ENCODE measurements around the gene UGGT2.
"Not testable (repeated sequence)": the region's sequence is repeated elsewhere in the genome, so short reads cannot be mapped to it uniquely, and the experiment has no call there.

UGGT2 gene

GRCh38 chr13:95805921-95806320 is 247.3 kb downstream of the UGGT2 start:
- in situ Hi-C loops (cut with MboI; ENCODE audit: low sequenced_read_pairs): loop anchor here (25.0 kb wide), 1 partner anchor 619 kb away; no protein-coding TSS in a partner anchor

DNA sequence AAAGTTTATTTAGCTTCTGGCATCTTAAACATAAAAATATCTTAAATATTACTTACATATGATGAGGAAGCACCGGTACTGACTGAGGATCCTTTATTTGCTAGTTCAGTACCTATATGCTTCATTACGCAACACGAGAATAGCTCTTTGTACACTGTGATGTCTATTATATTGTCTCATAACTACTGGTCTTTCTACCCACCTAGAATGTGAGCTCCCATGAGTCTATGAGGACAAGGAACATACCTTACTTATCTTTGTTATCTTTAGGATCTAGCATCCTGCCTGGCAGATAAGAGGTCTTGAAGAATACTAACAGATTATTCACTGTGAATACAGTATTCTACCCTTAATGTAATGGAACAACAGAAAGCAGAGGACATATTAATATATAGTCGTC is 251.4 kb downstream of the UGGT2 start:
- in situ Hi-C loops (cut with MboI; ENCODE audit: low sequenced_read_pairs): loop anchor here (25.0 kb wide), 1 partner anchor 615 kb away; no protein-coding TSS in a partner anchor

DNA sequence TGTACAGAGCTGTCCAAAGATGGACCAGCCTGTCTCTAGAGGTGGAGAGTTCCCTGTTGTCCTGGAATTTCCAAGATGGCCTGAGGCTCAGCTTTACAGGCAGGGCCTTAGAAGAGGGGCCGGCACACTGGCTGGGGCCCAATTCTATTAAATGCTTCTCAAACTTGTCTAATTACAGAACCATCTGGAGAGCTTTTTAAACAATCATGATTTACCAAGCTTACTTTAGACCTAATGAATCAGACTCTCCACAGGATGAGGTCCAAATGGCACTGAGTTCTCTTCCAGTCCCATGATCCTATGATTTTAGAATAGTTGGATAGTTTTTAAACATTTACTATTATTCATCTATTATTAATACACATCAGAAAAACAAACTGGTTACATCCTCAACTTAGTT is 252.8 kb downstream of the UGGT2 start:
- in situ Hi-C loops (cut with MboI; ENCODE audit: low sequenced_read_pairs): loop anchor here (25.0 kb wide), 1 partner anchor 613 kb away; no protein-coding TSS in a partner anchor

DNA sequence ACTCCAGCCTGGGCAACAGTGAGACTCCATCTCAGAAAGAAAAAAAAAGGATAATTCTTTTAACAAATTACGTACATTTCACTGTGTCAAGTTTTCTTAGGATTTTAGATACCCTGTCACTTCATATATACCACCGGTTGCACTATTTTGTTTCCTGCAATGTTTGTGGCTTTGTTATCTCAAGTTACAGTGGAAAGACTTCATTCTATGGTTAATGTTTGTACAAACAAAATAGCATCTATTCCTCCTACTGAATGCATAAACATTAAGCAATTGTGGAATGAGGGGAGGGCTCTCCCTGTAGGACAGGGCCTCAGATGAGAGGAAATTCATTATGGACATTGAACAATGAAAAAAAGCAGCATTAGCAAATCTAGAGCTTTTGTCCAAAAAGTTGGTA is 256.2 kb downstream of the UGGT2 start:
- in situ Hi-C loops (cut with MboI; ENCODE audit: low sequenced_read_pairs): no loop called here

DNA sequence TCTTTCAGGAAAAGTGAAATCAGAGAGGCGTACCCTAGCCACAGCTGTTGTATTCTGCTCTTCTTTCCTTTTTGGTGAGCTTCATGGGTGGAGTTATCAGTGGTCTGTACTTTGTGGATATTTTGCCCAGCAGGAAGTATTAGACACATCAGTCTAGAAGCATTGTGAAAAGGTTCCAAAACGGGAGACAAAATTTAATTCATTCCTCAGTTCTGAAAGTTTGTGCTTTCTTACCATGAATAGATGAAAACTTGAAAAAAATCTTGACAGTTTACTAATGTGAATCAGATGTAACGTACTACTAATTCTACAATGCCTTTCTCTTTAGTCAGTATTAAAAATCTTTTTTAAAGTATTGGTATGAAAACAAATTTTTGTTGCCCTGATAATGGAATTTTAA is 259.4 kb downstream of the UGGT2 start:
- in situ Hi-C loops (cut with MboI; ENCODE audit: low sequenced_read_pairs): no loop called here

GRCh38 chr13:95793018-95793555 is 260.1 kb downstream of the UGGT2 start:
- in situ Hi-C loops (cut with MboI; ENCODE audit: low sequenced_read_pairs): no loop called here

DNA sequence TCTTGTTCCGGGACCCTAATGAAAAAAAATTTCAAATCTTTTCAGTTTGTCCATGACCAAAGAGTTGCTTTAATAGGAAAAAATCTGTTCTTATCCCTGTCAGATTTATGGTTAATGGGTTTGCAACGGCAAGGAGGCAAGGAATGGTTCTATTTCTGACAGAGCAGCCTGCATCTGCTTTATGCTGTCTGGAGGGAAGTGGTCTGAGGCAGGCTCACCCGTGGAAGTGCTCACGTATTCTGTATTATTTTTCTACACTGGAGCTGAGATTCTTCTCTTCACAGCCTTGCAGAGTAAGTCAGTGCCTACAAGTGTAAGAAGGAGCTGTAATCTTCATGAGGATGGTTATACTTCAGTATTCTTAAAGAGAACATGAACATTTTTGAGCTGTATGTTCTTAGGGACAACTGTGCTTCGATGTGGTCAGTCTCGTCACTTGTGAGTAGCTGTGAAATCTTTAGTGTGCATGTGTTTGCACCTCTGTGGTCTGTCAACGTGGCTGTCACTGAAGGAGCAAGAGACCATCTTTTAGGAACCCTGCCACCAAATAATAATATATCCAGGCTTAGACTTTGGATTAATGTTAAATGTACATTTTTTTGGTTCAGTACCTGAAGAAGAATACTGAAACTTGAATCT is 262.0 kb downstream of the UGGT2 start:
- in situ Hi-C loops (cut with MboI; ENCODE audit: low sequenced_read_pairs): no loop called here

- in situ Hi-C loops (cut with MboI; ENCODE audit: low sequenced_read_pairs): not testable (repeated sequence)
Measured at GRCh38 chr13:95789315-95789714, 263.9 kb downstream of the UGGT2 start.

- in situ Hi-C loops (cut with MboI; ENCODE audit: low sequenced_read_pairs): no loop called here
Measured at GRCh38 chr13:95788100-95788463, 265.1 kb downstream of the UGGT2 start.

GRCh38 chr13:95787356-95788099 is 265.7 kb downstream of the UGGT2 start:
- in situ Hi-C loops (cut with MboI; ENCODE audit: low sequenced_read_pairs): no loop called here

DNA sequence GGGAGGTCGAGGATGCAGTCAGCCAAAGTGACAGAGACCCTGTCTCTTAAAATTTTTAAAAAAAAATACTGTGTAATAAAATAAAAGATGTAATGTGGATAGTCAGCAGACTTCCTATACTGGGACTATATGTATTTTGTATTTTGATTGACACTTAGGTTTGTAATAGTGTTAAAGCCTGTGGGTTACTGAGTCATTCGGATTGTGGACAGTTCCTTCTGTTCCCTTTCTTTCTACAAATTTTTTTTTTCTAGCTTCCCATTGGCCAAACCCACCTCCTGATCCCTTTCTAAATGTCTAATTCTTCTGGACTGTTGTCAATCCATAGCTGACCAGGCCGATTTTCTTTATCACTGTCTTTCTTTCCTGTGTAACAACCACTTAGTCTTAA is 268.3 kb downstream of the UGGT2 start:
- in situ Hi-C loops (cut with MboI; ENCODE audit: low sequenced_read_pairs): no loop called here

- in situ Hi-C loops (cut with MboI; ENCODE audit: low sequenced_read_pairs): no loop called here
Measured at GRCh38 chr13:95784161-95784899, 268.9 kb downstream of the UGGT2 start.

DNA sequence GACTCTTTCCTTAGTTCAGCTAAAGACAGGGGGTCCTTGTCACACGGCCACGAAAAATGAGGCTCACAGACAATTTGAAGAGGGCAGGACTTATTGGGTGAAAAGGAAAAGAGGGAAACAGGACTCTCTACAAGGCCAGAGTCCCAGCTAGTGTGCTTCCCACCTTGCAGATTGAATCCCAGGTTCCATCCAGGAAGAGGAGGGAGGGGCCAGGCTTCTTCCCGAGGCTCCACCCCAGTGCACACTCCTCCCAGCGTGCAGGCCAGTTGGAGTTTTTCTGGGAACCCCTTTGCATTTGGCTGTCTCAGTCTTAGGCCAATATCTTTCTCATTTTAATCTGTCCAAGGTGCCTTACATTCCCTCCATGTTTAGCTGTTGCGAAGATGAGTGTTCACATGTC is 269.5 kb downstream of the UGGT2 start:
- in situ Hi-C loops (cut with MboI; ENCODE audit: low sequenced_read_pairs): no loop called here

DNA sequence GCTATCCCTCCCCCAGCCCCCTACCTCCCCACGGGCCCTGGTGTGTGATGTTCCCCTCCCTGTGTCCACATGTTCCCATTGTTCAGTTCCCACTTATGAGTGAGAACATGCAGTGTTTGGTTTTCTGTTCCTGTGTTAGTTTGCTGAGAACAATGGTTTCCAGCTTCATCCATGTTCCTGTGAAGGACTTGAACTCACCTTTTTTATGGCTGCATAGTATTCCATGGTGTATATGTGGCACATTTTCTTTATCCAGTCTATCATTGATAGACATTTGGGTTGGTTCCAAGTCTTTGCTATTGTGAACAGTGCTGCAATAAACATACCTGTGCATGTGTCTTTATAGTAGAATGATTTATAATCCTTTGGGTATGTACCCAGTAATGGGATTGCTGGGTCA is 271.3 kb downstream of the UGGT2 start:
- in situ Hi-C loops (cut with MboI; ENCODE audit: low sequenced_read_pairs): not testable (repeated sequence)

DNA sequence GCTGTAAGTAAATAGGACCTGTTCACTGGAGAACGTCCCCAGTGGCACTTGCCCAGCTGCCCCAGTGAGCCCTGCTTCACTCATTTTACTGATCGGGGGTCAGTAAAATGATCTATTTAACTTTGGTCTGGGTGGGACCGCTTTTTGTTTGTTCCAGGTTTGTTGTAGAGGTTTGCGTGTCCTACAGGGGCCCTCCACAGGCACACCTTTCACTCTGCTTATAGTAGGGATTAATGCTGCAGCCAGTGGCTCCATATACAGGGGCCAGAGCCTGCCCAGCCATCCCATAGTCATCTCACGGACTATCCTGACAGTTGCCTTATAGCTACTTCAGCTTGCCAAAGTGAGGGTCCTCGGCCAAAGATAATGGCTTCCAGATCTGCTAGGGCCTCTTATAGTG is 272.2 kb downstream of the UGGT2 start:
- in situ Hi-C loops (cut with MboI; ENCODE audit: low sequenced_read_pairs): no loop called here

DNA sequence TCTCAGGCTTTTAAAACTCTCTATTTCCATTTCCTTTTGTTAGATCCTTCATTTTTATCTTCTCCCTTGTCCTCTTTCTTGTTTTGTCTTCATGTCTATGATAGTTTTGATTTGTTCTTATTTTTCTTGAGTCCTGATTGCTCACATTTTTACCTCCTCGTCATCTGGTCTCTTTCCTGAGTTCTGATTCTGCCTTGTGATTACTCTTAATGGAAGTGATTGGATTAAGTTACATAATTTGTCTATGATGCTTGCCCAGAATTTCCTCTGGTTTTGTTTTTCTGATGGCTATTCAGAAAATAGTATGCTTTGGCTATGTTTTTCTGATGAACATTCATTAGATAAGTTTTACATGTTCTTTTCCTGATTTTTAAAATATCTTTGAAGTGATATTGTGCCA is 273.7 kb downstream of the UGGT2 start:
- in situ Hi-C loops (cut with MboI; ENCODE audit: low sequenced_read_pairs): no loop called here

DNA sequence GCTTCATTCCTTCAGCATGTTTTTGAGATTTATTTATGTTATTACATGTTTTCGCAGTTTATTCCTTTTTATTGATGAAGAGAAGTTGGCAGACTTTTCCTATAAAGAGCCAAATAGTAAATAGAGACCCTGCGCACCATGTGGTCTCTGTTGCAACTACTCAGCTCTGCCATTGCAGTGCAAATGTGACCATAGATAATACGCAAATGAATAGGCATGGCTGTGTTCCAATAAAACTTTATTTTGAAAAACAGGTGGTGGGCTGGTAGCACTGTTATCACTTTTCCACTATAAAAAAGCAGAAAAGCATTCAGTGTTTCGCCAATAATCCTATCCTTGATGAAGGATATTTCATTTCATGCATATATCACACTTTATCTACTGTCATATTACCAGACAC is 281.3 kb downstream of the UGGT2 start:
- in situ Hi-C loops (cut with MboI; ENCODE audit: low sequenced_read_pairs): no loop called here

- in situ Hi-C loops (cut with MboI; ENCODE audit: low sequenced_read_pairs): no loop called here
Measured at GRCh38 chr13:95763601-95764000, 289.6 kb downstream of the UGGT2 start.

DNA sequence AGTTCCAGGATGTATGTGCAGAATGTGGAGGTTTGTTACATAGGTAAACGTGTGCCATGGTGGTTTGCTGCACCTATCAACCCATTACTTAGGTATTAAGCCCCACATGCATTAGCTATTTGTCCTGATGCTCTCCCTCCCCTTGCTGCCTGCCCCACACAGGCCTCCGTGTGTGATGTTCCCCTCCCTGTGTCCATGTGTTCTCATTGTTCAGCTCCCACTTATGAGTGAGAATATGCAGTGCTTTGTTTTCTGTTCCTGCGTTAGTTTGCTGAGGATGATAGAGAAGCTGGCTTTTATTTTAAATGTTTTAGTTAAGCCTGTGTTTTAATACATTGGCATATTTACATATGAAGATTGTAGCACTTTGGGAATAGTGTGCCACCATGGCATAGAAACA is 290.6 kb downstream of the UGGT2 start:
- in situ Hi-C loops (cut with MboI; ENCODE audit: low sequenced_read_pairs): not testable (repeated sequence)

DNA sequence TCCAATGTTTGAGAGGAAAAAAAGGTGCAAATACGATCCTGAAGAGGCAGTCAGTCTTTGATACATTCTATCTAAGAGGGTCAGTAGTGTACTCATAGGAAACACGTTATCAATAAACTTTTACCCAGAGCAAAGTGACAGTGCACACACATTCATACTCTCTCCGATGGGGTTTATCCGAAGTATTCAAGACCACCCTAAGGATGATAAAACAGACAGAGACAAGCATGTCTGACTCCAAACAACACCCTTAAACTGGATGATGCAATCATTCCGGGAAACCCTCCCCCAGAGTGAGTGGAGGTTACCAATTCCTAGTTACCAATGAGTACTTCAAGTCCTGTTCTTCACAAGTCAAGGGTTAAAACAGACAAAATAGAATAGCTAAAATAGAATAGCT is 297.1 kb downstream of the UGGT2 start:
- in situ Hi-C loops (cut with MboI; ENCODE audit: low sequenced_read_pairs): no loop called here

DNA sequence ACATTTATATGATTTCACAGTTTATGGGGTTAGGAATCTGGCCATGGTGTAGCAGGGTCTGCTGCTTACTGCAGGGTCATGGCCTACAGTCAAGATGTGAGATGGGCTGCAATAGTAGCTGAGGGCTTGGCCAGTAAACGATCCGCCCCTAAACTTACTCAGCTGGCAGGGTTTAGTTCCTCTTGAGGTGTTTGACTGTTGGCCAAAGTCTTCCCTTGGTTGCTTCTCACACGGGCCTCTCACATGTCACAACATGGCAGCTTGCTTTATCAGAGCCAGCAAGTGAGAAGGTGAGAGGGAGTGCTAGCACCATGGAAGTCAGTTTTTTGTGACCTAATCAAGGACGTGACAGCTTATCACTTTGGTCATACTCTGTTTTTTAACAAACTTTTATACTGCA is 299.1 kb downstream of the UGGT2 start:
- in situ Hi-C loops (cut with MboI; ENCODE audit: low sequenced_read_pairs): no loop called here

DNA sequence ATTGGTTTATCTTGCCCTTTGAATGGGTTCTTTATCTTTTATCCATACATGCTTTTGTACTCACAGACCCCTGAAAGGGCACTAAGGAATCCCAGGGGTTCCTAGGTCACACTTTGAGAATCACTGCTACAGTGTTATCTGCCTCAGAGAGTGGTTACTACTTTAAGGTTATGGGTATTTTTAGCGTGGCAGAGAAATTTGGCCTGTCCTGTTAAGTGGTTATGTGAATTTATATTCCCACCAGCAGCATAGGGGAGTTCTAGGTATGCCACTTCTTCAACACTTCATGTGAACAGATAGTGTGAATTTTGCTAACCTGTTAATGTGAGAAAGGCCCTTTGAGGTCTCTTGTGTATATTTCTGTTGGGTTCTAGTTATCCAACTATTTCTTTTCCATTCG is 300.5 kb downstream of the UGGT2 start:
- in situ Hi-C loops (cut with MboI; ENCODE audit: low sequenced_read_pairs): no loop called here

Data from HL-60/S4 (cell line).